ENCODE data around the gene FGF1.

FGF1 gene

GRCh38 chr5:142641711-142642110, 44.2 kb downstream of the FGF1 start:
- no peak for DNase-seq

- DNase-seq = no peak
Measured at GRCh38 chr5:142640316-142641005, 45.4 kb downstream of the FGF1 start.

- DNase-seq = no peak
Measured at GRCh38 chr5:142639455-142639854, 46.4 kb downstream of the FGF1 start.

GRCh38 chr5:142637871-142638270, 48.0 kb downstream of the FGF1 start:
- DNase-seq = no peak

- no peak for DNase-seq
Measured at GRCh38 chr5:142636698-142637324, 49.1 kb downstream of the FGF1 start.

- no peak for DNase-seq
Measured at GRCh38 chr5:142636093-142636492, 49.8 kb downstream of the FGF1 start.

- no peak for DNase-seq
Measured at GRCh38 chr5:142634216-142635011, 51.5 kb downstream of the FGF1 start.

- DNase-seq = no peak
Measured at GRCh38 chr5:142630927-142631539, 54.9 kb downstream of the FGF1 start.

- no peak for DNase-seq
Measured at GRCh38 chr5:142627383-142628217, 58.3 kb downstream of the FGF1 start.

- no peak for DNase-seq
Measured at GRCh38 chr5:142626786-142627185, 59.1 kb downstream of the FGF1 start.

- DNase-seq = no peak
Measured at GRCh38 chr5:142626099-142626498, 59.8 kb downstream of the FGF1 start.

- DNase-seq = no peak
Measured at GRCh38 chr5:142621227-142621626, 64.7 kb downstream of the FGF1 start.

- DNase-seq = no peak
Measured at GRCh38 chr5:142619815-142620214, 66.1 kb downstream of the FGF1 start.

GRCh38 chr5:142618130-142618523, 67.8 kb downstream of the FGF1 start:
- no peak for DNase-seq

- DNase-seq = no peak
Measured at GRCh38 chr5:142617416-142618129, 68.3 kb downstream of the FGF1 start.

- DNase-seq = no peak
Measured at GRCh38 chr5:142615948-142616347, 69.9 kb downstream of the FGF1 start.

- no peak for DNase-seq
Measured at GRCh38 chr5:142614054-142614453, 71.8 kb downstream of the FGF1 start.

GRCh38 chr5:142613271-142613671, 72.6 kb downstream of the FGF1 start:
- DNase-seq = no peak

GRCh38 chr5:142612494-142613270, 73.2 kb downstream of the FGF1 start:
- DNase-seq = no peak

- DNase-seq = peak; percentile 29 to 46
Measured at GRCh38 chr5:142611154-142611553, 74.7 kb downstream of the FGF1 start.
